Omental fat pad (tissue), 4 donors: ENCODE measurements around the gene RYR2. TPM values are rescaled to one million over a fixed set of nuclear protein-coding genes. Genes with fewer than 3 reads are reported as not detected.

Experiments
- ATAC-seq: fragments of 150-250 bp; one replicate; pipeline ENCODE4 v1.9.1; 2016; ENCODE audit warnings: mild to moderate bottlenecking, moderate library complexity; ENCODE audit not compliant: low FRiP score
- DNase-seq: peaks from one replicate; pipeline ENCODE4 v3.0.0-alpha.2; 2019; ENCODE audit warnings: low spot score
- CTCF ChIP-seq, 3 donors: fragments of 450-650 bp; IDR thresholded peaks; one replicate each; pipeline ENCODE4 v1.5.1; 2016 to 2017; ENCODE audit warnings: antibody characterized with exemption in 3 of 3, mild to moderate bottlenecking in 3 of 3, moderate library complexity in 2 of 3
- total RNA-seq, 4 donors: library from RNA; depleted of rRNA; stranded (reverse); fragments of >200 nt; gene quantifications; one replicate each; pipeline ENCODE4 v1.1.0, GENCODE V29; 2016

The RYR2 gene
- total RNA-seq, 4 donors from 2014 or later, result 0.19 to 2.4 (median 1.2) TPM

GRCh38 chr1:237029850-237030535, 12.0 kb upstream of the RYR2 start:
- DNase-seq (no peak), ATAC-seq (no peak)
- no peak for TF ChIP-seq CTCF (IDR thresholded peaks at IDR 0.05)

GRCh38 chr1:237031480-237031879, 10.5 kb upstream of the RYR2 start:
- DNase-seq (no peak), ATAC-seq (no peak)
- TF ChIP-seq CTCF (IDR thresholded peaks at IDR 0.05), result no peak

- no peak for TF ChIP-seq CTCF (IDR thresholded peaks at IDR 0.05)
- DNase-seq (no peak), ATAC-seq (no peak)
Measured at GRCh38 chr1:237032029-237032428, 10.0 kb upstream of the RYR2 start.

- DNase-seq, result no peak
- no peak for TF ChIP-seq CTCF (IDR thresholded peaks at IDR 0.05)
- no peak for ATAC-seq
Measured at GRCh38 chr1:237033061-237033460, 8.9 kb upstream of the RYR2 start.

GRCh38 chr1:237033804-237034203, 8.2 kb upstream of the RYR2 start:
- no peak for TF ChIP-seq CTCF (IDR thresholded peaks at IDR 0.05)
- ATAC-seq (no peak), DNase-seq (no peak)

- no peak for TF ChIP-seq CTCF (IDR thresholded peaks at IDR 0.05)
- DNase-seq (no peak), ATAC-seq (no peak)
Measured at GRCh38 chr1:237035759-237036158, 6.2 kb upstream of the RYR2 start.

- TF ChIP-seq CTCF (IDR thresholded peaks at IDR 0.05), result no peak
- ATAC-seq, result no peak
Measured at GRCh38 chr1:237038211-237038610, 3.8 kb upstream of the RYR2 start.

More at GRCh38 chr1:237038211-237038610, 3.8 kb upstream of the RYR2 start:
- DNase-seq, result no peak
